ENCODE results near the gene DSG3. TPM values are rescaled to one million over a fixed set of nuclear protein-coding genes. Genes with fewer than 3 reads are reported as not detected.
A peak's percentile ranks its signal among the peaks of the same experiment; 100 is the strongest.

The DSG3 gene
- total and polyA plus RNA-seq, 2 of the 13 experiments (the other 11 are each of a cell fraction or from before 2014, with no cell fraction given): not detected

GRCh38 chr18:31413137-31413536 is 34.4 kb upstream of the DSG3 start:
- H3K4me3 ChIP-seq (replicated peaks in 1 of 3; ENCODE audit: insufficient read depth in 1 of 3, low read depth in 2 of 3, low read length in 3 of 3): no peak overlapping the region
- no peaks in the 10 kb centered on the region for H3K36me3 ChIP-seq (replicated peaks in 1 of 2; ENCODE audit: control insufficient read depth in 1 of 2, insufficient read depth in 2 of 2, low read length in 2 of 2)
- ChIA-PET CTCF (ENCODE audit: low intra/inter-chr PET ratio, low total read pairs) (no interaction called here), POLR2A (no interaction called here)
- TF ChIP-seq ZNF704 (CRISPR knock-in tag; IDR thresholded peaks at IDR 0.05; ENCODE audit: borderline replicate concordance) (no peak), PRDM10 (CRISPR knock-in tag; IDR thresholded peaks at IDR 0.05; ENCODE audit: low read depth) (no peak), ZIK1 (CRISPR knock-in tag; IDR thresholded peaks at IDR 0.05; ENCODE audit: borderline replicate concordance, low read depth) (no peak), MAFF (IDR thresholded peaks at IDR 0.05; ENCODE audit: low read depth, low read length) (peak; percentile 65), MAFK (conservative IDR thresholded peaks at IDR 0.05 in 1 of 2, IDR thresholded peaks at IDR 0.05 in 1 of 2; ENCODE audit: low read length in 2 of 2) (peak; percentile 70 to 79), NFIB (CRISPR knock-in tag; IDR thresholded peaks at IDR 0.05; ENCODE audit: borderline replicate concordance) (no peak), ATF2 (CRISPR knock-in tag; IDR thresholded peaks at IDR 0.05) (no peak)
- H3K27ac ChIP-seq (ENCODE audit: extremely low read length, insufficient read depth, low read length): no peak overlapping the region
- WGBS (ENCODE audit: low lambda C conversion rate): 58% methylated on average over 6 of the region's 6 CpGs
- no TSS peak for BruUV-seq (replicated peaks)
- H3K4me2 ChIP-seq (ENCODE audit: low read depth, low read length): no peak overlapping the region
- no peaks in the 10 kb centered on the region for H3K79me2 ChIP-seq (ENCODE audit: insufficient read depth, low read length)
- in situ Hi-C loops (cut with HindIII; ENCODE audit: extremely low pct_ligation_motif_present, low pct_unique_long_range_greater_than_20kb): no loop called here
- no peaks in the 10 kb centered on the region for H4K20me1 ChIP-seq (ENCODE audit: insufficient read depth, low read length)
- no peaks in the 10 kb centered on the region for H3K9me3 ChIP-seq (ENCODE audit: low read length)
- H3K9ac ChIP-seq (ENCODE audit: insufficient read depth, low read depth, low read length): no peak overlapping the region
- H3K4me1 ChIP-seq (ENCODE audit: insufficient read depth, low read length): no peaks in the 10 kb centered on the region
- ATAC-seq (no peak), DNase-seq (ENCODE audit: low spot score) (no peak), FAIRE-seq (no peak)
- no peaks in the 10 kb centered on the region for H3K27me3 ChIP-seq (ENCODE audit: control insufficient read depth in 1 of 2, insufficient read depth in 2 of 2, low read length in 2 of 2)
- intact Hi-C loops (cut with micrococcal nuclease; ENCODE audit: unreplicated experiment): no loop called here
- H2AFZ ChIP-seq (ENCODE audit: low read length): no peak overlapping the region
